T-helper 17 cell (primary cell): ENCODE data around the gene PPP1R9A. TPM values are rescaled to one million over a fixed set of nuclear protein-coding genes. Genes with fewer than 3 reads are reported as not detected.

Experiments used
- ATAC-seq: fragments of 150-1000 bp; cut with Tn5 transposase; 2 replicates; pipeline ENCODE4 v1.10.0; 2021; ENCODE audit warnings: mild to moderate bottlenecking, moderate library complexity
- DNase-seq, 3 donors: peaks; one replicate each; pipeline versions ENCODE4 v3.0.0 to v3.0.0-alpha.2; 2020 to 2021
- H3K9me3 ChIP-seq: one replicate; pipeline ENCODE4 v1.7.0; 2013; ENCODE audit warnings: low read length, mild to moderate bottlenecking; ENCODE audit not compliant: control insufficient read depth, poor library complexity, severe bottlenecking
- H3K27ac Mint-ChIP-seq: one replicate; pipeline ENCODE4 v1.8.0; 2022; ENCODE audit warnings: mild to moderate bottlenecking, moderate library complexity, mixed read lengths
- H3K27me3 Mint-ChIP-seq: one replicate; pipeline ENCODE4 v1.8.0; 2022; ENCODE audit warnings: mixed read lengths
- H3K36me3 Mint-ChIP-seq: one replicate; pipeline ENCODE4 v1.8.0; 2022; ENCODE audit warnings: low read depth, mixed read lengths
- H3K4me1 Mint-ChIP-seq: one replicate; pipeline ENCODE4 v1.8.0; 2022; ENCODE audit warnings: mild to moderate bottlenecking, mixed read lengths
- H3K4me3 Mint-ChIP-seq: one replicate; pipeline ENCODE4 v1.8.0; 2022; ENCODE audit warnings: mild to moderate bottlenecking, moderate library complexity, mixed read lengths
- total RNA-seq, 4 donors: library from RNA in 2 of 4; stranded (reverse) in 2 of 4; gene quantifications; one replicate each; pipeline ENCODE4 v1.2.3 and lab custom pipeline; 2022 to 2026

Gene PPP1R9A
- total RNA-seq, 2 donors from 2014 or later: 0.02 to 0.08 TPM

DNA sequence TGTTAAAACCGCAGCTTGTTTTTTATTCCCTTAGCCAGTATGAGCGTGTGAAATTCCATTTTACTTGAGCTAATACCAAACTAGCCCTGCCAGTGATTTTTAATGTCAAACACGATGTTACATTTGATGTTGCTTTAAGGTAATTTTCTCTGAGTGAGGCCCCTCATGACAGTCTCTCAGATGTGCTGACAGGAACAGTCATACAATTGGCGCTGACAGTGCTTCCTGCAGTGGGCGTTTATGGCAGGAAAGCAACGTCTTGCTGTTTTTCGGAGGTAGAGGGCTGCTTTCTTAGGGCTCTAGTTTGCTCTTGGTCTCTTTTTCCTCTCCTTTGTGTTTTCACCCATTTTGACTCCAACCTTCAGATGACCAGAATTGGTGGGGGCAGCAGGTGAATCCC, 397.6 kb downstream of the PPP1R9A start:
- ATAC-seq (no peak), DNase-seq (no peak)
- Mint-ChIP-seq H3K27ac (no peak overlapping the region), H3K4me3 (no peak overlapping the region), H3K27me3 (peaks cover 51% of the 10 kb centered on the region), H3K4me1 (no peaks in the 10 kb centered on the region), H3K36me3 (no peaks in the 10 kb centered on the region)
- H3K9me3 ChIP-seq: no peaks in the 10 kb centered on the region

DNA sequence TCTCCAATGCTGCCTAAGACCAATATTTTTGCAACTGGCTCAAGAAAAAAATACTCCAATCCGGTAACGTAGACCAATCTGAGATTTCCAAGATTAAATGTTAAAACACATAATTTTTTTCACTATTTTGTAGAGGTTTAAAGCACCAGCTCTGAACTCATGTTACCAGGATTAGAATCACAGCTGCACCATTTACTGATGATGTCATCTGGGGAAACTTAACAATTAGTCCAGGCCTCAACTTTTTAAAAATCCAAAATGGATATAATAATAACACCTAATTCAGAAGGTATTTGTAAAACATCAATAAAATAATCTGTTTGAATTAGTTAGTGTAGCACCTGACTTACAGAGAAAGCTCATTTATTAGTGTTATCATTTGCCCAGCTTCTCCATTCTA, 402.6 kb downstream of the PPP1R9A start:
- Mint-ChIP-seq H3K27me3 (peaks cover 27% of the 10 kb centered on the region), H3K4me1 (no peaks in the 10 kb centered on the region), H3K27ac (no peak overlapping the region), H3K36me3 (peaks cover 2% of the 10 kb centered on the region), H3K4me3 (no peak overlapping the region)
- H3K9me3 ChIP-seq: no peaks in the 10 kb centered on the region
- DNase-seq (no peak), ATAC-seq (no peak)

DNA sequence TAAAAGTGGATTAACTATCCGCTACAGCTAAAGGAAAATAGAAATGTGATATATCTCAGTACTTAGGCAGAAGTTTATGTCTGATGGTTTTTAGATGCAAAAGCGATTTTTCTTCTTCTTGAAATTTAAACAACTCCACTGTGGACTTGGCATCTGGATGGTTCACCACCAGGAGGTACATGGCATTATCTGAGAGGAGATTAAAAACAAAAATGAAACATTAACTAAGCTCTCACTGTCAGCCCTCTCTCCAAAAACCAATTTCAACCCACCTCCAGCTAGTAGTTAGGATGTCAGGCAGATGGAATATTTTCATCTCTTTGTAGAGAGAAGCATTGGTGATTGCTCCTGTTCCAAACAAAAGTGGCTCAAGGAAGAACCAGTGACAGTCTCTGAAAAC, 404.0 kb downstream of the PPP1R9A start:
- H3K4me3 Mint-ChIP-seq: no peak overlapping the region
- DNase-seq (no peak), ATAC-seq (no peak)
- no peaks in the 10 kb centered on the region for H3K9me3 ChIP-seq
- no peaks in the 10 kb centered on the region for H3K4me1 Mint-ChIP-seq
- peaks cover 2% of the 10 kb centered on the region for H3K36me3 Mint-ChIP-seq
- no peak overlapping the region for H3K27ac Mint-ChIP-seq
- peaks cover 22% of the 10 kb centered on the region for H3K27me3 Mint-ChIP-seq

GRCh38 chr7:95312561-95312960, 405.2 kb downstream of the PPP1R9A start:
- H3K4me1 Mint-ChIP-seq: no peaks in the 10 kb centered on the region
- peaks cover 2% of the 10 kb centered on the region for H3K36me3 Mint-ChIP-seq
- no peak overlapping the region for H3K4me3 Mint-ChIP-seq
- H3K9me3 ChIP-seq: no peaks in the 10 kb centered on the region
- peaks cover 18% of the 10 kb centered on the region for H3K27me3 Mint-ChIP-seq
- DNase-seq (no peak), ATAC-seq (no peak)
- H3K27ac Mint-ChIP-seq: no peak overlapping the region

GRCh38 chr7:95316588-95316987, 409.2 kb downstream of the PPP1R9A start:
- no peak overlapping the region for H3K27ac Mint-ChIP-seq
- ATAC-seq (no peak), DNase-seq (no peak)
- no peaks in the 10 kb centered on the region for H3K9me3 ChIP-seq
- H3K27me3 Mint-ChIP-seq: no peaks in the 10 kb centered on the region
- H3K4me3 Mint-ChIP-seq: no peak overlapping the region
- H3K4me1 Mint-ChIP-seq: no peaks in the 10 kb centered on the region
- H3K36me3 Mint-ChIP-seq: peaks cover 2% of the 10 kb centered on the region

DNA sequence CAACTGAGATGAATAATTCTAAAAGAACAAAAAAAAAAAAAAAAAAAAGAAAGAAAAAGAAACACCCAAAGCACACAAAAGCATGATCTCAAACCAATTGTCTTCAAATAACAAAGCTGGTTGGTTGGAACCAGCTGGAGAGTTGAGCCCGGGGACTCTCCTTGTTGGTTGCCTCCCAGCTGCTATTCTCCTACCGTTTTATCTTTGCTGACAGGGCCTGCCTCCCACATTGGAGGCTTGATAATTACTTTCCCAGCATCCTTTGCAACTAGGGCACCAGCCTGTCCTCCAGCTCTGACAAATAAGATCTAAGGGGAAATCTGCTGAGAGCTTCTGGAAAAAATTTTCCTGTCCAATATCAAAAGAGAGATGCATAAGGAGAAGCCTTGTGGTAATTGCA, 410.2 kb downstream of the PPP1R9A start:
- ATAC-seq: no peak
- no peaks in the 10 kb centered on the region for H3K4me1 Mint-ChIP-seq
- H3K4me3 Mint-ChIP-seq: no peak overlapping the region
- H3K36me3 Mint-ChIP-seq: peaks cover 2% of the 10 kb centered on the region
- H3K27ac Mint-ChIP-seq: no peak overlapping the region
- DNase-seq: no peak
- H3K27me3 Mint-ChIP-seq: no peaks in the 10 kb centered on the region
- H3K9me3 ChIP-seq: no peaks in the 10 kb centered on the region

DNA sequence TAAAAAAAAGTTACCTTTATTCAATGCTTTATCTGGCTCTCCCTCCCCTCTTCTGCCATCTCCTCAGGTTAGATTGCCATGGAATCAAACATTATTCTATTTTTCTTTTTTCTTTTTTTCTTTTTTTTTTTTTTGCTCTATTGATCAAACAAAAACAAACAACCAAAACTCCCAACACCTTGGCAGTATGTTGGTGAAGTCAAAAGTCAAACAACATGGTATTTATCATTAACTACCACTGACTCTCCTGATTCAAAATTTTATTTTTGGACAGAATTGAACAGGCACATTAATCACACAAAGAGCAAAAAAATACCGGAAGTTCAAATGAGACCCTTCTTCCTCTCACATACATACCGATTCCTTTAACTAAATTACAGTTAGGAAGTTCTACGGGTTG, 410.6 kb downstream of the PPP1R9A start:
- no peaks in the 10 kb centered on the region for H3K4me1 Mint-ChIP-seq
- H3K36me3 Mint-ChIP-seq: peaks cover 2% of the 10 kb centered on the region
- DNase-seq: no peak
- no peak overlapping the region for H3K4me3 Mint-ChIP-seq
- H3K9me3 ChIP-seq: no peaks in the 10 kb centered on the region
- ATAC-seq: no peak
- H3K27me3 Mint-ChIP-seq: no peaks in the 10 kb centered on the region
- no peak overlapping the region for H3K27ac Mint-ChIP-seq

DNA sequence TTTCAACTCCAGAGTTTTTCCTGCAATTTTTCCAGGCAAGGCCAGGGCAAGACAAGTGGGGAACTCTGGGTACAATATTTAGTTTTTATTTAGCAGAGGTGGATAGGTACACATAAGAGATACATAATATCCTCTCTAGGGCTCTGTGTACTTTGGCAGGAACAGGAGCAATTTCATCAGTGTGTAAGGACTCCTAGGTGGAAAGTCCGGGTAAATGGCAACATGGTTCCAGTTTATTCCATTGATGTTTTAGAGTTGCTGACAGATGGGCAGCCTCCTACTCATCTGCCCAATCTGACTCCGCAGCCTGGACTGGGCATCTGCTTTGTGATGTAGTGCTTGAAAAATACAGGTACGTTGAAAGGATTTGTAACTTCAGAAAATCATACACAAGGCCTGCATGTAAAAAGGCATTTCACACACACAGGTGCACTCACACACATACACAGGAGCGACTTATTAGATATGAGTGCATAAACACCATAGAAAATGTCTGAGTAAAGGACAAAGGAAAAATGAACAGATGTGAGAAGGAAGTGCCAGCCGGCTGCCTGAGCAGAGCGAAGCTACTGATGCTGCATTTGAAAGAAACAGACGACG, 411.2 kb downstream of the PPP1R9A start:
- H3K27ac Mint-ChIP-seq: no peak overlapping the region
- peaks cover 2% of the 10 kb centered on the region for H3K36me3 Mint-ChIP-seq
- H3K27me3 Mint-ChIP-seq: no peaks in the 10 kb centered on the region
- ATAC-seq: no peak
- no peak for DNase-seq
- H3K4me3 Mint-ChIP-seq: peak overlapping the region; percentile 31
- H3K4me1 Mint-ChIP-seq: no peaks in the 10 kb centered on the region
- no peaks in the 10 kb centered on the region for H3K9me3 ChIP-seq

DNA sequence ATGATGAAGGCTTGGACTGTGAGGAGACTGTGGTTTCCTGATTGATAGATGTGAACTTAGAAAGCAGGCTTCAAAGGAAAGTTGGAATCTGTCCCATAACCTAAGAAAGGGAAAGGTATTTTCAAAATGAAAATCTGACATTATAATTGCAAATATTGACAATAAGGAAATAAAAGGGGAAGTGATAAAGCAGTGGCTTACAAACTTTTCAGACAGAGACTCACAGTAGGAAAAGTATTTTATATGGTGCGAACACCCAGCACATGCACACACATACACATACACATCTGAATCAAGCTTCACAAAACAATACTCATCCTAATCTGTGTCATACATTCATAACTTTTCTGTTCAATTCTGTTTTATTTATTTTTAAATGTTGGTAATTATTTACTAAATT, 412.2 kb downstream of the PPP1R9A start:
- DNase-seq (no peak), ATAC-seq (no peak)
- no peaks in the 10 kb centered on the region for H3K36me3 Mint-ChIP-seq
- no peaks in the 10 kb centered on the region for H3K4me1 Mint-ChIP-seq
- no peak overlapping the region for H3K27ac Mint-ChIP-seq
- H3K27me3 Mint-ChIP-seq: no peaks in the 10 kb centered on the region
- H3K9me3 ChIP-seq: no peaks in the 10 kb centered on the region
- no peak overlapping the region for H3K4me3 Mint-ChIP-seq

DNA sequence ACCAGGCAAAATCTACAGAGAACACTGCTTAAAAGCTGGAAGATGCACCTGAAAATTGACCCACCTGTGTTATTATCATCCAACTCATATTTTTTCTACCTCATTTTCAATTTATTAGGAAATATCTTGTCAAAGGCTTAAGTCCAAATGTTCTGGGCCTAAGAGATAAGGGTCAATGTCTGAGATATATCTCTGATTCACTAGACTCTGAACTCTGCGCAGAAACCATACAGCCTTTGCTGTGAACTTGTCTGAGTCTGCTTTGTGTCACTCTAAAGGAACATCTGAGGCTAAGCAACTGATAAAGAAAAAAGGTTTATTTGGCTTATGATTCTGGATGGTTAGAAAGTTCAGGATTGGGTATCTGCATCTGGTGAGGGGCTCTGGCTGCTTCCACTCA, 413.3 kb downstream of the PPP1R9A start:
- H3K9me3 ChIP-seq: no peaks in the 10 kb centered on the region
- ATAC-seq (no peak), DNase-seq (no peak)
- Mint-ChIP-seq H3K4me3 (no peak overlapping the region), H3K4me1 (peaks cover 3% of the 10 kb centered on the region), H3K27ac (no peak overlapping the region), H3K36me3 (no peaks in the 10 kb centered on the region), H3K27me3 (peaks cover 9% of the 10 kb centered on the region)

- DNase-seq: no peak
- H3K27me3 Mint-ChIP-seq: peaks cover 9% of the 10 kb centered on the region
- no peak for ATAC-seq
- H3K36me3 Mint-ChIP-seq: no peaks in the 10 kb centered on the region
- no peaks in the 10 kb centered on the region for H3K9me3 ChIP-seq
- no peak overlapping the region for H3K4me3 Mint-ChIP-seq
- H3K27ac Mint-ChIP-seq: no peak overlapping the region
- H3K4me1 Mint-ChIP-seq: peaks cover 3% of the 10 kb centered on the region
Observed at GRCh38 chr7:95321720-95322119, 414.3 kb downstream of the PPP1R9A start.

GRCh38 chr7:95322396-95322795, 415.0 kb downstream of the PPP1R9A start:
- no peak for ATAC-seq
- no peak for DNase-seq
- Mint-ChIP-seq H3K4me3 (no peak overlapping the region), H3K36me3 (no peaks in the 10 kb centered on the region), H3K27me3 (peaks cover 9% of the 10 kb centered on the region), H3K4me1 (peaks cover 3% of the 10 kb centered on the region), H3K27ac (no peak overlapping the region)
- H3K9me3 ChIP-seq: no peaks in the 10 kb centered on the region

GRCh38 chr7:95322854-95323253, 415.5 kb downstream of the PPP1R9A start:
- no peak overlapping the region for H3K4me3 Mint-ChIP-seq
- peaks cover 2% of the 10 kb centered on the region for H3K36me3 Mint-ChIP-seq
- DNase-seq: no peak
- no peak for ATAC-seq
- H3K4me1 Mint-ChIP-seq: peaks cover 3% of the 10 kb centered on the region
- H3K27me3 Mint-ChIP-seq: peaks cover 9% of the 10 kb centered on the region
- no peaks in the 10 kb centered on the region for H3K9me3 ChIP-seq
- H3K27ac Mint-ChIP-seq: peak overlapping the region; percentile 14

DNA sequence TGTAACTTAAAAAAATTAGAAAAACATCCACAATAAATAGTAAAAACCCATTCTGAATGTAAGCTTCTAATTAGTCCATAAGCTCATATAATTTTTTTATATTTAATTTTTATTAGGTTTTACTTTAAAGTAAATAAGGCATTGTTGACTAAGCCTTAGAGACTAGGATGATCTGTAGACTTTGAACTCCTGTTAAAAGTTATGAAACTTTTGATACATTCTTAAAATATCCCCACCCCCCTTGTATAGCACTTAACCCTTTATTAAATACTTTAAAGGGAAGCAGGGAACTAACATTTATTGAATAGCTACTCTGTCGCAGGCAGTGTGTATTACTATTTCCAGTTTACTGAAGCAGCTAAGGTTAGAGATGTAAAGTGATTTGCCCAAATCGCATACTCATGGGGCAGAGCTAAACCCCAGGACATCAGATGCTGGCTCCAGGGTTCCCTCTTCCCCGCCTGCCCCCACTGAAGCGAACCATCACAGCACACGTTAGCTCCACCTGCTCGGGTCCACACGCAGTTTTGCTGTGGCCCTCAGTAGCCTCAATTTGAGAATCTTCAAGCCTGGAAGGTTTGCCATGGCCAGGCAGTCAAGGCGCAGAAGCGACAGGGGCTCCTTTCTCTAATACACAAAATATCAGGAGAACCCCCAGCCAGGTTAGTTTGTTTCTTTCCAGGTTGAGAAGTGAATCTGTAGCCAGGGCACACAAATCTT, 416.2 kb downstream of the PPP1R9A start:
- peak overlapping the region; percentile 14 for H3K27ac Mint-ChIP-seq
- ATAC-seq (no peak), DNase-seq (no peak)
- H3K4me3 Mint-ChIP-seq: no peak overlapping the region
- peaks cover 3% of the 10 kb centered on the region for H3K4me1 Mint-ChIP-seq
- peaks cover 9% of the 10 kb centered on the region for H3K27me3 Mint-ChIP-seq
- H3K9me3 ChIP-seq: no peaks in the 10 kb centered on the region
- H3K36me3 Mint-ChIP-seq: peaks cover 2% of the 10 kb centered on the region
